CD4-positive, alpha-beta T cell treated with Interleukin-15 for 1 hour (primary cell): ENCODE results near the gene VPS51.

Source experiments
- DNase-seq: peaks from one replicate; pipeline ENCODE4 v3.0.0-alpha.2; 2020

VPS51 gene

GRCh38 chr11:65077451-65077850 is 18.6 kb upstream of the VPS51 start:
- DNase-seq: no peak

- peak; percentile 68 for DNase-seq
These were observed 17.9 kb upstream of the VPS51 start for GRCh38 chr11:65078151-65078550.

GRCh38 chr11:65078786-65079342 is 17.1 kb upstream of the VPS51 start:
- no peak for DNase-seq

- DNase-seq: no peak
These were observed 12.7 kb upstream of the VPS51 start for GRCh38 chr11:65083134-65083833.

GRCh38 chr11:65083834-65084597 is 12.0 kb upstream of the VPS51 start, which contains the start of the genes CDCA5 and ZFPL1:
TSS of gene CDCA5 (minus strand) at chr11:65084040. CDS start at chr11:65083978, 62 bp downstream.
TSS of gene ZFPL1 (plus strand) at chr11:65084222. CDS start at chr11:65084699, 477 bp downstream.
- DNase-seq: peak; percentile 96

- no peak for DNase-seq
These were observed 11.2 kb upstream of the VPS51 start for GRCh38 chr11:65084598-65085375.

GRCh38 chr11:65085446-65085845 is 10.6 kb upstream of the VPS51 start:
- no peak for DNase-seq

- DNase-seq: no peak
These were observed 9.2 kb upstream of the VPS51 start for GRCh38 chr11:65086809-65087208.

GRCh38 chr11:65087216-65087615 is 8.8 kb upstream of the VPS51 start:
- no peak for DNase-seq

- DNase-seq: no peak
These were observed 8.2 kb upstream of the VPS51 start for GRCh38 chr11:65087827-65088226.

GRCh38 chr11:65089621-65090020 is 6.4 kb upstream of the VPS51 start:
- no peak for DNase-seq

GRCh38 chr11:65090628-65091027 is 5.4 kb upstream of the VPS51 start:
- no peak for DNase-seq

GRCh38 chr11:65095427-65095826 is 587 bp upstream of the VPS51 start:
- no peak for DNase-seq

GRCh38 chr11:65096926-65097325 is 912 bp downstream of the VPS51 start:
- no peak for DNase-seq

- DNase-seq: no peak
These were observed 4.8 kb downstream of the VPS51 start for GRCh38 chr11:65100674-65101350.

GRCh38 chr11:65102142-65103095 is 6.4 kb downstream of the VPS51 start:
- no peak for DNase-seq

- DNase-seq: no peak
These were observed 7.5 kb downstream of the VPS51 start for GRCh38 chr11:65103476-65103875.

GRCh38 chr11:65104628-65105027 is 8.6 kb downstream of the VPS51 start:
- DNase-seq: no peak

GRCh38 chr11:65107078-65107477 is 11.1 kb downstream of the VPS51 start:
- DNase-seq: no peak

GRCh38 chr11:65107751-65108468 is 11.9 kb downstream of the VPS51 start:
- no peak for DNase-seq
